ENCODE results near the gene SLC15A1.

- TF ChIP-seq, protein P1, sequence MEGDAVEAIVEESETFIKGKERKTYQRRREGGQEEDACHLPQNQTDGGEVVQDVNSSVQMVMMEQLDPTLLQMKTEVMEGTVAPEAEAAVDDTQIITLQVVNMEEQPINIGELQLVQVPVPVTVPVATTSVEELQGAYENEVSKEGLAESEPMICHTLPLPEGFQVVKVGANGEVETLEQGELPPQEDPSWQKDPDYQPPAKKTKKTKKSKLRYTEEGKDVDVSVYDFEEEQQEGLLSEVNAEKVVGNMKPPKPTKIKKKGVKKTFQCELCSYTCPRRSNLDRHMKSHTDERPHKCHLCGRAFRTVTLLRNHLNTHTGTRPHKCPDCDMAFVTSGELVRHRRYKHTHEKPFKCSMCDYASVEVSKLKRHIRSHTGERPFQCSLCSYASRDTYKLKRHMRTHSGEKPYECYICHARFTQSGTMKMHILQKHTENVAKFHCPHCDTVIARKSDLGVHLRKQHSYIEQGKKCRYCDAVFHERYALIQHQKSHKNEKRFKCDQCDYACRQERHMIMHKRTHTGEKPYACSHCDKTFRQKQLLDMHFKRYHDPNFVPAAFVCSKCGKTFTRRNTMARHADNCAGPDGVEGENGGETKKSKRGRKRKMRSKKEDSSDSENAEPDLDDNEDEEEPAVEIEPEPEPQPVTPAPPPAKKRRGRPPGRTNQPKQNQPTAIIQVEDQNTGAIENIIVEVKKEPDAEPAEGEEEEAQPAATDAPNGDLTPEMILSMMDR (optimal IDR thresholded peaks at IDR 0.05 in 1 of 3, IDR thresholded peaks at IDR 0.05 in 1 of 3, conservative IDR thresholded peaks at IDR 0.05 in 1 of 3; ENCODE audit: extremely low read depth in 1 of 3, insufficient read depth in 2 of 3, low read length in 3 of 3): no peak
- TF ChIP-seq EZH2 (IDR thresholded peaks at IDR 0.05; ENCODE audit: low read length): no peak
These were observed 1.1 kb downstream of the SLC15A1 start for GRCh38 chr13:98751367-98751782.

All from keratinocyte (primary cell).